ENCODE data around the gene GTPBP1. TPM values are rescaled to one million over a fixed set of nuclear protein-coding genes. Genes with fewer than 3 reads are reported as not detected.

The GTPBP1 gene
- total and polyA plus RNA-seq, 2 of the 13 experiments (the other 11 are each of a cell fraction or from before 2014, with no cell fraction given) = 22.3 to 27.0 TPM

DNA sequence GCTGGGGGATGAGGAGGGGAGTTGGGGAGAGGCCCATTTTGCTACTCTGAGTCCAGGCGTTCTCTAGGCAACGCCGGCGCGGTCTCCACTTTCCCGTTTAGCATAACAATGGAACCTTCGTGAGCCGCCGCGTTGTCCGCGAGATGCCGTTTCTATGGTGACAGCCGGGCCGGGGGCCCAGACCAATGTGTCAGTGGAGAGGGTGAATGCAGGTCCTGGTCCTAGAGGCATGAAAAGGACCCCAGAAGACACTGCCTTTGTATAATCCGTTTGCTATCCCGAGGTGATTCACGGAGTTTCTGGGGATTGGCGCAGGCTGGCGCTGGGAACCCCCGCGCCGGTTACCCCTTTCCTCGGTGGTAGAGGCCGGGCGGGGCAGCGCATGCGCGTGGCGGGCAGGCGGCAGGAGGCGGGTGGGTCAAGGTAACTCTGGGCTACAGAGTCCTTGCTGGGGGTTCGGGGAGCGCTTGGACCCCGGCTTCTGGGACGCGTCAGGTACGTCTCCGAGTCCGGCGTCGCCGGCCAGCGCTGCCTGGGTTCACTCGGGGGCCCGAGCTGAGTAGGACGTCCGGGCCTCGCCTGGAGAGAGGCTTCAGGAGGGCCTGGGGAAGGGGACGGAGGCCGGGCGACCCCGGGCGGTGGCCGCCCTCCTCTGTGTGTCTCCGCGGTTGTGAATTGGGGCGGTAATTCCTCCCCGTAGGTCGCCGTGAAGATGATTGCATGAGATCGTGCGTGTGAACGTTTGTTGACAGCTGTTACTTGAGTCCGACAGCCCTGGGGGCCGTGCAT lies 49.3 kb upstream of the GTPBP1 start, which contains the start of the genes CBY1 and FAM227A (continued):
- no peak for TF ChIP-seq ZNF841 (CRISPR knock-in tag; IDR thresholded peaks at IDR 0.05; ENCODE audit: borderline replicate concordance)
- peak; percentile 77 for TF ChIP-seq ATF7-NPFF (CRISPR knock-in tag; IDR thresholded peaks at IDR 0.05; ENCODE audit: low read depth)
- no peak for TF ChIP-seq ATAD3A (CRISPR knock-in tag; IDR thresholded peaks at IDR 0.05)
- 0 out of 2 replicates have a peak, but pooled peaks have one; percentile 4 for TF ChIP-seq CCDC6 (CRISPR knock-in tag; IDR thresholded peaks at IDR 0.05)
- TF ChIP-seq TP53 (CRISPR knock-in tag; conservative IDR thresholded peaks at IDR 0.05) = no peak
- no peak for TF ChIP-seq ADNP (CRISPR knock-in tag; IDR thresholded peaks at IDR 0.05)
- no peak for TF ChIP-seq PHF5A (CRISPR knock-in tag; IDR thresholded peaks at IDR 0.05; ENCODE audit: low read depth, unreplicated experiment)
- peak; percentile 9 for TF ChIP-seq MED8 (CRISPR knock-in tag; IDR thresholded peaks at IDR 0.05; ENCODE audit: insufficient replicate concordance)
- TF ChIP-seq, protein P1, sequence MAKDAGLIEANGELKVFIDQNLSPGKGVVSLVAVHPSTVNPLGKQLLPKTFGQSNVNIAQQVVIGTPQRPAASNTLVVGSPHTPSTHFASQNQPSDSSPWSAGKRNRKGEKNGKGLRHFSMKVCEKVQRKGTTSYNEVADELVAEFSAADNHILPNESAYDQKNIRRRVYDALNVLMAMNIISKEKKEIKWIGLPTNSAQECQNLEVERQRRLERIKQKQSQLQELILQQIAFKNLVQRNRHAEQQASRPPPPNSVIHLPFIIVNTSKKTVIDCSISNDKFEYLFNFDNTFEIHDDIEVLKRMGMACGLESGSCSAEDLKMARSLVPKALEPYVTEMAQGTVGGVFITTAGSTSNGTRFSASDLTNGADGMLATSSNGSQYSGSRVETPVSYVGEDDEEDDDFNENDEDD (CRISPR knock-in tag; IDR thresholded peaks at IDR 0.05; ENCODE audit: borderline replicate concordance) = no peak; the same call in 1 of the 2 replicates
- no peak for TF ChIP-seq SP140L (CRISPR knock-in tag; IDR thresholded peaks at IDR 0.05; ENCODE audit: borderline replicate concordance)
- no peak for TF ChIP-seq NFIB (CRISPR knock-in tag; IDR thresholded peaks at IDR 0.05; ENCODE audit: borderline replicate concordance)
- no peak; the same call in 1 of the 2 replicates for TF ChIP-seq HNF4A (CRISPR knock-in tag; IDR thresholded peaks at IDR 0.05)
- TF ChIP-seq SPEN (CRISPR knock-in tag; IDR thresholded peaks at IDR 0.05; ENCODE audit: low read depth) = no peak
- TF ChIP-seq ZNF547 (CRISPR knock-in tag; IDR thresholded peaks at IDR 0.05) = 0 out of 2 replicates have a peak, but pooled peaks have one; percentile 57
- peak; percentile 79 for TF ChIP-seq ZBTB7A (CRISPR knock-in tag; IDR thresholded peaks at IDR 0.05)
- TF ChIP-seq, protein P2, sequence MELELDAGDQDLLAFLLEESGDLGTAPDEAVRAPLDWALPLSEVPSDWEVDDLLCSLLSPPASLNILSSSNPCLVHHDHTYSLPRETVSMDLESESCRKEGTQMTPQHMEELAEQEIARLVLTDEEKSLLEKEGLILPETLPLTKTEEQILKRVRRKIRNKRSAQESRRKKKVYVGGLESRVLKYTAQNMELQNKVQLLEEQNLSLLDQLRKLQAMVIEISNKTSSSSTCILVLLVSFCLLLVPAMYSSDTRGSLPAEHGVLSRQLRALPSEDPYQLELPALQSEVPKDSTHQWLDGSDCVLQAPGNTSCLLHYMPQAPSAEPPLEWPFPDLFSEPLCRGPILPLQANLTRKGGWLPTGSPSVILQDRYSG (CRISPR knock-in tag; IDR thresholded peaks at IDR 0.05) = 0 out of 2 replicates have a peak, but pooled peaks have one; percentile 57
- TF ChIP-seq, protein P3, sequence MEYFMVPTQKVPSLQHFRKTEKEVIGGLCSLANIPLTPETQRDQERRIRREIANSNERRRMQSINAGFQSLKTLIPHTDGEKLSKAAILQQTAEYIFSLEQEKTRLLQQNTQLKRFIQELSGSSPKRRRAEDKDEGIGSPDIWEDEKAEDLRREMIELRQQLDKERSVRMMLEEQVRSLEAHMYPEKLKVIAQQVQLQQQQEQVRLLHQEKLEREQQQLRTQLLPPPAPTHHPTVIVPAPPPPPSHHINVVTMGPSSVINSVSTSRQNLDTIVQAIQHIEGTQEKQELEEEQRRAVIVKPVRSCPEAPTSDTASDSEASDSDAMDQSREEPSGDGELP (IDR thresholded peaks at IDR 0.05; ENCODE audit: borderline replicate concordance, low read depth) = no peak
- TF ChIP-seq MXI1 (IDR thresholded peaks at IDR 0.05; ENCODE audit: borderline replicate concordance, low read depth, low read length) = peak; percentile 82; the same call in 1 of the 3 replicates
- peak; percentile 52 for TF ChIP-seq IKZF4 (CRISPR knock-in tag; IDR thresholded peaks at IDR 0.05; ENCODE audit: borderline replicate concordance, low read depth, not compliant biosample characterization)
- no peak for TF ChIP-seq ZNF703 (CRISPR knock-in tag; IDR thresholded peaks at IDR 0.05; ENCODE audit: borderline replicate concordance)
- TF ChIP-seq SNAPC2 (CRISPR knock-in tag; IDR thresholded peaks at IDR 0.05) = no peak
- no peak for TF ChIP-seq PRMT3 (CRISPR knock-in tag; IDR thresholded peaks at IDR 0.05; ENCODE audit: borderline replicate concordance, low read depth)
- TF ChIP-seq HHEX (CRISPR knock-in tag; IDR thresholded peaks at IDR 0.05) = no peak
- peak; percentile 60 for TF ChIP-seq POLR2AphosphoS5 (IDR thresholded peaks at IDR 0.05; ENCODE audit: low read depth, low read length)
- TF ChIP-seq, protein P4, sequence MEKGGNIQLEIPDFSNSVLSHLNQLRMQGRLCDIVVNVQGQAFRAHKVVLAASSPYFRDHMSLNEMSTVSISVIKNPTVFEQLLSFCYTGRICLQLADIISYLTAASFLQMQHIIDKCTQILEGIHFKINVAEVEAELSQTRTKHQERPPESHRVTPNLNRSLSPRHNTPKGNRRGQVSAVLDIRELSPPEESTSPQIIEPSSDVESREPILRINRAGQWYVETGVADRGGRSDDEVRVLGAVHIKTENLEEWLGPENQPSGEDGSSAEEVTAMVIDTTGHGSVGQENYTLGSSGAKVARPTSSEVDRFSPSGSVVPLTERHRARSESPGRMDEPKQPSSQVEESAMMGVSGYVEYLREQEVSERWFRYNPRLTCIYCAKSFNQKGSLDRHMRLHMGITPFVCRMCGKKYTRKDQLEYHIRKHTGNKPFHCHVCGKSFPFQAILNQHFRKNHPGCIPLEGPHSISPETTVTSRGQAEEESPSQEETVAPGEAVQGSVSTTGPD (CRISPR knock-in tag; IDR thresholded peaks at IDR 0.05) = no peak
- no peak for TF ChIP-seq ZNF30 (CRISPR knock-in tag; IDR thresholded peaks at IDR 0.05)
- no peak for TF ChIP-seq ZFP36L2 (CRISPR knock-in tag; IDR thresholded peaks at IDR 0.05)
